Activated effector memory CD4-positive, alpha-beta T cell treated with anti-CD3 and anti-CD28 coated beads, Interleukin-2, amount 50 U/mL, for 16 hours (primary cell): ENCODE measurements around the gene PDYN.

Experiments
- DNase-seq: peaks from one replicate; pipeline ENCODE4 v3.0.0-alpha.2; 2020

The PDYN gene

GRCh38 chr20:1992359-1993110 is 1.3 kb downstream of the PDYN start:
- DNase-seq: no peak

- DNase-seq: no peak
Measured at GRCh38 chr20:1987826-1988225, 6.0 kb downstream of the PDYN start.

- DNase-seq: no peak
Measured at GRCh38 chr20:1983301-1983700, 10.6 kb downstream of the PDYN start.

GRCh38 chr20:1982686-1983085 is 11.2 kb downstream of the PDYN start:
- peak; percentile 54 for DNase-seq

GRCh38 chr20:1979106-1979778 is 14.6 kb downstream of the PDYN start:
- no peak for DNase-seq

- no peak for DNase-seq
Measured at GRCh38 chr20:1975291-1975690, 18.6 kb downstream of the PDYN start.

- DNase-seq: no peak
Measured at GRCh38 chr20:1973601-1974440, 20.0 kb downstream of the PDYN start.

- no peak for DNase-seq
Measured at GRCh38 chr20:1971893-1972586, 21.8 kb downstream of the PDYN start.

- no peak for DNase-seq
Measured at GRCh38 chr20:1968964-1969363, 24.9 kb downstream of the PDYN start.

- DNase-seq: peak; percentile 92
Measured at GRCh38 chr20:1965520-1966351, 28.1 kb downstream of the PDYN start.

- no peak for DNase-seq
Measured at GRCh38 chr20:1964659-1965405, 29.0 kb downstream of the PDYN start.

GRCh38 chr20:1964061-1964460 is 29.8 kb downstream of the PDYN start:
- DNase-seq: no peak

GRCh38 chr20:1961374-1961773 is 32.5 kb downstream of the PDYN start:
- no peak for DNase-seq

- DNase-seq: no peak
Measured at GRCh38 chr20:1959156-1959555, 34.7 kb downstream of the PDYN start.

GRCh38 chr20:1958426-1958825 is 35.4 kb downstream of the PDYN start:
- no peak for DNase-seq

GRCh38 chr20:1955217-1955616 is 38.6 kb downstream of the PDYN start:
- DNase-seq: no peak

- DNase-seq: no peak
Measured at GRCh38 chr20:1953621-1954020, 40.2 kb downstream of the PDYN start.

- DNase-seq: no peak
Measured at GRCh38 chr20:1952737-1953530, 40.9 kb downstream of the PDYN start.

- DNase-seq: no peak
Measured at GRCh38 chr20:1951436-1952115, 42.3 kb downstream of the PDYN start.

- DNase-seq: no peak
Measured at GRCh38 chr20:1950836-1951235, 43.0 kb downstream of the PDYN start.
